ENCODE data around the gene SPECC1.

The SPECC1 gene

DNA sequence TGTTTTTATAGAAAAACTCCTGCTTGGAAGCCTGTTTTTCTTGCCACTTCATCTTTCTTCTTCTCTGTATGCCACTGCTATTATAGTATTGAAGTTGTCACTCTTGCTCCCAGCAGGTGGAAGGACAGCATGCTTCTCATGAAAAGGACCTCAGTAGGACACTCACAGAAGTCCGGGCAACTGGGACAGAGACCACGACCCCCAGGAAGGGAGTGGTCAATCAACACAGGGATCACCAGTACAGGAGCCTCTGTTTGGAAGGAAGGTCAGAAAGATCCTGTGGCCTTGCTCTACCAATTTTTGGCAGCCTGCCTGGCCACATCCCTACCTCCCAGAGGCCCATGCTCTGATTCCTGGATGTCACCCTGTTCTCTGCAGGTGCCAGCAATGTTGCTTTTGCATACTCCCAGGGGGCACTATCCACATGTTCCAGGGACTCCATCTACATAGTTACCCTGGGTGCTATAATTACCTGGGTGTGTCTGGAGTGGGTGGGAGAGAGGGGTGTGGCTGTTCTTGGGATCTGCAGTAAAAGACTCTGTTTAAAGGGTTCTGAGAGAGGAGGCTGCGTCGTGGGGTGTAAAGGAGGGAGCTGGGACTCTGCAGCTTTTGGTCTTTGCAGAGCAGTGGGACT lies 17.8 kb upstream of the SPECC1 start:
- TF ChIP-seq, protein P1, sequence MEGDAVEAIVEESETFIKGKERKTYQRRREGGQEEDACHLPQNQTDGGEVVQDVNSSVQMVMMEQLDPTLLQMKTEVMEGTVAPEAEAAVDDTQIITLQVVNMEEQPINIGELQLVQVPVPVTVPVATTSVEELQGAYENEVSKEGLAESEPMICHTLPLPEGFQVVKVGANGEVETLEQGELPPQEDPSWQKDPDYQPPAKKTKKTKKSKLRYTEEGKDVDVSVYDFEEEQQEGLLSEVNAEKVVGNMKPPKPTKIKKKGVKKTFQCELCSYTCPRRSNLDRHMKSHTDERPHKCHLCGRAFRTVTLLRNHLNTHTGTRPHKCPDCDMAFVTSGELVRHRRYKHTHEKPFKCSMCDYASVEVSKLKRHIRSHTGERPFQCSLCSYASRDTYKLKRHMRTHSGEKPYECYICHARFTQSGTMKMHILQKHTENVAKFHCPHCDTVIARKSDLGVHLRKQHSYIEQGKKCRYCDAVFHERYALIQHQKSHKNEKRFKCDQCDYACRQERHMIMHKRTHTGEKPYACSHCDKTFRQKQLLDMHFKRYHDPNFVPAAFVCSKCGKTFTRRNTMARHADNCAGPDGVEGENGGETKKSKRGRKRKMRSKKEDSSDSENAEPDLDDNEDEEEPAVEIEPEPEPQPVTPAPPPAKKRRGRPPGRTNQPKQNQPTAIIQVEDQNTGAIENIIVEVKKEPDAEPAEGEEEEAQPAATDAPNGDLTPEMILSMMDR (IDR thresholded peaks at IDR 0.05; ENCODE audit: insufficient read depth, low read length, poor library complexity, severe bottlenecking), result no peak
- Histone ChIP-seq H3K36me3 (ENCODE audit: control insufficient read depth, insufficient read depth, low read length) (no peaks in the 10 kb centered on the region), H3K4me3 (replicated peaks; ENCODE audit: low read depth, low read length) (no peak overlapping the region), H3K27me3 (replicated peaks; ENCODE audit: control insufficient read depth, insufficient read depth, low read length) (no peaks in the 10 kb centered on the region)
- no peak for DNase-seq (ENCODE audit: extremely low read depth, insufficient read length)

DNA sequence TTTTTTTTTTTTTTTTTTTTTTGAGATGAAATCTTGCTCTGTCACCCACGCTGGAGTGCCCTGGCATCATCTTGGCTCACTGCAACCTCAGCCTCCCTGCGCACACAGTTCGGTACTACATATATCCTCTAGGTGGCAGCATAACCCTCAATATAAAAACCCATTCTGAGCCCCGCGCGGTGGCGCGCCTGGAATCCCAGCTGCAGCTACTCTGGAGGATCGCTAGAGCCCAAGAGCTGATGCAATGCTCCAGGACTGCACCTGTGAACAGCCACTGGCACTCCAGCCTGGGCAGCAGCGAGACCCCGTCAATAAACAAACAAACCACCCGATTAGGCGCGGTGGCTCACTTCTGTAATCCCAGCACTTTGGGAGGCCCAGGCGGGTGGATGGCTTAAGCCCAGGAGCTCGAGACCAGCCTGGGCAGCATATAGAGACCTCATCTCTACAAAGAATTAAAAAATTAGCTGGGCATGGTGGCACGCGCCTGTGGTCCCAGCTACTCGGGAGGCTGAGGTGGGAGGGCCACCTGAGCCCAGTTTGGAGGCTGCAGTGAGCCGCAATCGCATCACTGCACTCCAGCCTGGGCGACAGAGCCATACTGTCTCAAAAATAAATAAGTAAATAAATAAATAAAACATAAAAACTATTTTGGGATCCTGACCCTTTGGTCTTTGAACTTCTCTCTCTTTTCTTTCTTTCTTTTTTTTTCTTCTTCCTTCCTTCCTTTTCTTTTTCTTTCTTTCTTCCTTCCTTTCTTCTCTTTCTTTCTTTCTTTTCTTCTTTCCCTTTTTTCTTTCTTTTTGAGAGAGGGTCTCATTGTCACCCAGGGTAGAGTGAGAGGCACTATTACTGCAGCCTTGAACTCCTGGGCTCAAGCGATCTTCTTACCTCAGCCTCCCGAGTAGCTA lies 16.1 kb upstream of the SPECC1 start:
- TF ChIP-seq, protein P1 (IDR thresholded peaks at IDR 0.05; ENCODE audit: insufficient read depth, low read length, poor library complexity, severe bottlenecking), result peak; percentile 62
- DNase-seq (ENCODE audit: extremely low read depth, insufficient read length), result peak; percentile 67
- Histone ChIP-seq H3K4me3 (replicated peaks; ENCODE audit: low read depth, low read length) (no peak overlapping the region), H3K36me3 (ENCODE audit: control insufficient read depth, insufficient read depth, low read length) (no peaks in the 10 kb centered on the region), H3K27me3 (replicated peaks; ENCODE audit: control insufficient read depth, insufficient read depth, low read length) (no peaks in the 10 kb centered on the region)

DNA sequence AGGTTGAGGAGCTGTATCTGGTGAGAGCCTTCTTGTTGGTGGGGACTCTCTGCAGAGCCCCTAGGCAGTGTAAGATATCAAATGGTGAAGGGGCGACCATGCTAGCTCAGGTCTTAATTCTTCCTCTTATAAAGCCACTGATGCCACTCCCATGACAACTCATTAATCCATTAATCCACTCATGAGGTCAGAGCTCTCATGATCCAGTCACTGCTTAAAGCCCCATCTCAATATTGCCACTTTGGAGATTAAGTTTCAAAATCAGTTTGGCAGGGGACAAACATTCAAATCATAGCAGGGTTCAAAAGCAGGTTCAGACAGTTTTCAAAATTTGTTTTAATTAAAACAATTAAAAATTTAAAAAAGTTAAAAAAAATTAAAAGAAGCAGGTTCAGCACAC lies 13.1 kb upstream of the SPECC1 start:
- H3K4me3 ChIP-seq (replicated peaks; ENCODE audit: low read depth, low read length), result no peak overlapping the region
- H3K27me3 ChIP-seq (replicated peaks; ENCODE audit: control insufficient read depth, insufficient read depth, low read length), result no peaks in the 10 kb centered on the region
- DNase-seq (ENCODE audit: extremely low read depth, insufficient read length), result no peak
- no peaks in the 10 kb centered on the region for H3K36me3 ChIP-seq (ENCODE audit: control insufficient read depth, insufficient read depth, low read length)
- TF ChIP-seq, protein P1 (IDR thresholded peaks at IDR 0.05; ENCODE audit: insufficient read depth, low read length, poor library complexity, severe bottlenecking), result no peak

DNA sequence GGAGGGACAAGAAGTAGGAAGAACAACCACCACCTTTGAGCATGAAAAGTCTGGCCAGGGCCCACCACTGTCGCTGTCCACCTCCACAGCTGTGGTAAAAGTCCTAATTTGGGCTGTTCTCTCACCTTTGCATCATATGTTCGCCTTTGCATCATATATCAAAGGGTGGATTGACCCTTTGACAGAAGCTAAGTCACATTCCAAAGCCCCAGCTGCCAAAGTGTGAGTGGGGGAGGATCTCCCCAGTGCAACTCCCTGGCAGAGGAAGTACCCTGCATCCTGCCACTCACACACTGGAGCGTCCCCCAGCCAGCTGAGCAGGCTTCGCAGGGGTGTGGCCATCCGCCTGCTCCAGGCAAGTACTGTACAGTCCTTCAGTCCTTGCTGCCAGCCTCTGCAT lies 12.7 kb upstream of the SPECC1 start:
- Histone ChIP-seq H3K4me3 (replicated peaks; ENCODE audit: low read depth, low read length) (no peak overlapping the region), H3K27me3 (replicated peaks; ENCODE audit: control insufficient read depth, insufficient read depth, low read length) (no peaks in the 10 kb centered on the region), H3K36me3 (ENCODE audit: control insufficient read depth, insufficient read depth, low read length) (no peaks in the 10 kb centered on the region)
- TF ChIP-seq, protein P1 (IDR thresholded peaks at IDR 0.05; ENCODE audit: insufficient read depth, low read length, poor library complexity, severe bottlenecking), result no peak
- DNase-seq (ENCODE audit: extremely low read depth, insufficient read length), result no peak

DNA sequence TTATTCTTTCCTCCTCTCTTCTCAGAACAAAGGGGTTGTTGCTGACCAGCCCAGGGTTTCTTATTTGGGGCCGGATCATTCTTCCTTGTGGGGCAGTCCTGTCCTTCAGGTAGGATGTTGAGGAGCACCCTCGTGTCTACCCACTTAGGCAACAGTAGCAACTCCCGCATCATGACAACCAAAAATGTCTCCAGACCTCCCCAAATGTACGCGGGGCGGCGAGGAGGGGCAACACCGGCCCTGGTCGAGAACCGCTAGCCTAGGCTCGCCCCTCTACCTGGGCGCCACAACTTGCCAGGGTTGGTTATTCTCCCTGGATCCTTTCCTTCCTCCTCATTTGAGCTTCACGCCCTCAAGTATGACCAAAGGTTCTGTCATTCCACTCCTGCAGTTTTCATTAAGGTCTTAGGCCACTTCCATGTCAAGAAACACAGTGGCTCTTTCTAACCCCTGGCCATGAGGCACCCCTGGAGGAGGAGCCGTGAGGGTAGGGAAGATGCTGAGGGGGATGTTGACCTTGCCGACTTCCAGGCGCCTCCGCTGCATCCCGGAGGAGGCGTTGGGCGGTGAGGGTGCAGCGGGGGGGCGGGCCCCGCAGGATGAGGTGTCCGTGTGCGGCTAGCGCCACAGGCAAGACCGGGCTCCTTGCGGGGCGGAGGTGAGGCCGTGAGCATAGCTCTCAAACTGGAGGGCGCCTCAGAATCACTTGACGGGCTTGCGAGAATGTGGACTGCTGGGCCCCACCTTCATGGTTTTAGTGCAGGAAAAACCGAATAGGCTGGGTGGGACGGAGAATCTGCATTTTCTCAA lies 712 bp upstream of the SPECC1 start:
- H3K27me3 ChIP-seq (replicated peaks; ENCODE audit: control insufficient read depth, insufficient read depth, low read length), result no peaks in the 10 kb centered on the region
- TF ChIP-seq, protein P1 (IDR thresholded peaks at IDR 0.05; ENCODE audit: insufficient read depth, low read length, poor library complexity, severe bottlenecking), result no peak
- DNase-seq (ENCODE audit: extremely low read depth, insufficient read length), result no peak
- H3K36me3 ChIP-seq (ENCODE audit: control insufficient read depth, insufficient read depth, low read length), result no peaks in the 10 kb centered on the region
- H3K4me3 ChIP-seq (replicated peaks; ENCODE audit: low read depth, low read length), result peak overlapping the region; percentile 60
